Measurements from ENCODE around the gene WDR55.
"Not testable (repeated sequence)": the region's sequence is repeated elsewhere in the genome, so short reads cannot be mapped to it uniquely, and the experiment has no call there.

DNA sequence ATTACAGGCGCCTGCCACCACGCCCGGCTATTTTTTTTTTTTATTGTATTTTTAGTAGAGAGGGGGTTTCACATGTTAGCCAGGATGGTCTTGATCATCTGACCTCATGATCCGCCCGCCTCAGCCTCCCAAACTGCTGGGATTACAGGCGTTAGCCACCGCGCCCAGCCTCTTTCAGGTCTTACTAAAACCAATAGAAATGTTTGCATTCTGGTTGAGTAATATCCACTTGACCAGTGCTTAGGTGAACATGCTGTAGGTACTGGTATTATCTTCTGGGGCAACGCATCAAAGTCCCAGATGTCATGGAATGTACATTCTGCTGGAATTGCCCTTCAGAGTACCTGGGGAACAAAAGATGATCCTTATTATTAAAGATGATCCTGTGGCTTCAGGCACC, 44.1 kb downstream of the WDR55 start:
- not testable (repeated sequence) for TF ChIP-seq POLR2A (IDR thresholded peaks at IDR 0.05; ENCODE audit: low read depth, low read length); POLR2AphosphoS5 (IDR thresholded peaks at IDR 0.05; ENCODE audit: low read depth, low read length); TAF1 (IDR thresholded peaks at IDR 0.05; ENCODE audit: borderline replicate concordance, low read depth, low read length)
